Body of pancreas (tissue), 4 donors: ENCODE measurements around the gene CABP1.
"Not testable (repeated sequence)": the region's sequence is repeated elsewhere in the genome, so short reads cannot be mapped to it uniquely, and the experiment has no call there.

Source experiments
- CTCF ChIP-seq, 7 experiments: fragments of 450-650 bp in 4 of 7; fragments of 200-600 bp in 3 of 7; sonication (generic) in 3 of 7; IDR thresholded peaks; one replicate each; pipeline ENCODE4 v1.5.1; 2016 to 2019; ENCODE audit warnings: antibody characterized with exemption in 7 of 7
- POLR2A ChIP-seq, 3 donors: fragments of 450-650 bp; IDR thresholded peaks; one replicate each; pipeline ENCODE4 v1.6.1; 2016; ENCODE audit warnings: antibody characterized with exemption in 3 of 3, mild to moderate bottlenecking in 2 of 3

- not testable (repeated sequence) for TF ChIP-seq CTCF, POLR2A (IDR thresholded peaks at IDR 0.05)
Measured at GRCh38 chr12:120670237-120670636, 29.8 kb downstream of the CABP1 start.
